OCI-LY7 (cell line): ENCODE data around the gene UBALD1.

ENCODE experiments used
- EZH2phosphoT487 ChIP-seq: fragments of 200-600 bp; sonication (generic); IDR thresholded peaks from 2 replicates; pipeline ENCODE4 v1.6.1; 2018; ENCODE audit warnings: low read depth, borderline replicate concordance, mild to moderate bottlenecking, mixed run types, antibody characterized with exemption, low read length, moderate library complexity, mixed read lengths
- TF ChIP-seq, protein P1 (sequence below): fragments of 200-600 bp; sonication (generic); conservative IDR thresholded peaks from 2 replicates; pipeline ENCODE4 v1.5.1; 2014; ENCODE audit warnings: mild to moderate bottlenecking, antibody characterized with exemption, low read length, moderate library complexity, mixed read lengths

DNA sequence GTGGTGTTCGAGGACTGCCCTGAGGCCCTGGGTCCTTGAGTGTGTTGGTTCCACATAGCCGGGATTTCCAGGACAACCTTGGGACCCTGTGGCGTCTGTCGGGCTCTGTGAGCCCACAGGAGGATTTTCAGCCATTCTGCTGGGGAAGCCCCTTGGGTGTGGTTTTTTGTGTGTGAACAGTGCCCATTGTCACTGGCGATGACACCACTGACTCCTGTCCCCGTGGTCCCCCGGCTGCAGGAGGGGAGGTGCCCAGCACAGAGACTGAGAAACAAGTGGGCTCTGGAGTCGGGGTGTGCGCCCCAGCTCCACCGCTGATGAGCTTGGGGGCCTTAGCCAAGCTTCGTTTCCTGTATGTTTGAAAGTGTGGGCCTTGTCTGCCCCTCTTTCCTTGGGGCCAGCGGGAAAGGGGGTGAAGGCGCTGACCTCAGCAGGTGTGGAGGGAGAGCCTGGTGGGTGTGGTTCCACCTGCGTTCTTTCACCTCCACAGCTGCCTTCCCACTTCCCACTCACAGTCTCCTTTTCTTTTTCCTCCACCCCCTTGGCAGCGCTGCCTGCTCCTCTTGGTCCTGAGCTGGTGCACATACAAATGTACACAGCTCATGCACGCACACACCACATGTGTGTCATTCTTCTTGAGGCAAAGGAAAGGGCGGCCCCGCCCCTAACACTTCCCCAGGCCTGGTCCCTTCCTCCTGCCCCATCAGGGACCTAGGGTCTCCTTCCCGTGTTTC, 26.1 kb upstream of the UBALD1 start:
- TF ChIP-seq, protein P1, sequence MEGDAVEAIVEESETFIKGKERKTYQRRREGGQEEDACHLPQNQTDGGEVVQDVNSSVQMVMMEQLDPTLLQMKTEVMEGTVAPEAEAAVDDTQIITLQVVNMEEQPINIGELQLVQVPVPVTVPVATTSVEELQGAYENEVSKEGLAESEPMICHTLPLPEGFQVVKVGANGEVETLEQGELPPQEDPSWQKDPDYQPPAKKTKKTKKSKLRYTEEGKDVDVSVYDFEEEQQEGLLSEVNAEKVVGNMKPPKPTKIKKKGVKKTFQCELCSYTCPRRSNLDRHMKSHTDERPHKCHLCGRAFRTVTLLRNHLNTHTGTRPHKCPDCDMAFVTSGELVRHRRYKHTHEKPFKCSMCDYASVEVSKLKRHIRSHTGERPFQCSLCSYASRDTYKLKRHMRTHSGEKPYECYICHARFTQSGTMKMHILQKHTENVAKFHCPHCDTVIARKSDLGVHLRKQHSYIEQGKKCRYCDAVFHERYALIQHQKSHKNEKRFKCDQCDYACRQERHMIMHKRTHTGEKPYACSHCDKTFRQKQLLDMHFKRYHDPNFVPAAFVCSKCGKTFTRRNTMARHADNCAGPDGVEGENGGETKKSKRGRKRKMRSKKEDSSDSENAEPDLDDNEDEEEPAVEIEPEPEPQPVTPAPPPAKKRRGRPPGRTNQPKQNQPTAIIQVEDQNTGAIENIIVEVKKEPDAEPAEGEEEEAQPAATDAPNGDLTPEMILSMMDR = no peak
- TF ChIP-seq EZH2phosphoT487 = no peak
